ENCODE results near the gene MUSTN1. TPM values are rescaled to one million over a fixed set of nuclear protein-coding genes. Genes with fewer than 3 reads are reported as not detected.

MUSTN1 gene
- total and polyA plus RNA-seq, 2 experiments from 2014 or later = 0.27 to 1.8 TPM

DNA sequence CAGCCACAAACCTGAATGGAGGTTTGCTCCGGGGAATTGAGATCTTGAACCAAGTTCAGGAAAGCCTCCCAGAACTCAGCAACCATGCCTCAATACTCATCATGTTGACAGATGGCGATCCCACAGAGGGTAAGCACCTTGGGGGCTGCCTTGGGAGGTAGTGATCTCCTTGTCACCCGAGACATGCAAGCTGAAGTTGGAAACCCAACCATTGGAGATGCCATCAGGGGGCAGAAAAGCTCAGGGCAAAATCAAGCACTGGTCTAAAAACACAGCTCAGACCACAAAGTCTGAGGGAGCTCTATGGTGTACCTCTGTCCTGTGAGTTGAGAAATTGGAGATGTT lies 51.6 kb downstream of the MUSTN1 start:
- no peaks in the 10 kb centered on the region for H3K9me2 ChIP-seq (replicated peaks; ENCODE audit: insufficient read depth)
- TF ChIP-seq EZH2phosphoT487 (IDR thresholded peaks at IDR 0.05; ENCODE audit: low read depth, severe bottlenecking, unreplicated experiment) = no peak
- no peak overlapping the region for H3K27ac ChIP-seq
- no peaks in the 10 kb centered on the region for H3K9me3 ChIP-seq (ENCODE audit: low read depth)
- no peaks in the 10 kb centered on the region for H3K27me3 ChIP-seq
- DNase-seq (ENCODE audit: low spot score) = no peak
- WGBS (ENCODE audit: low lambda C conversion rate, missing lambda C conversion rate) = 92% methylated on average over 3 of the region's 3 CpGs
- H3K4me1 ChIP-seq (ENCODE audit: insufficient read depth) = no peaks in the 10 kb centered on the region
- H3K36me3 ChIP-seq (replicated peaks; ENCODE audit: insufficient read depth, low read depth) = no peaks in the 10 kb centered on the region
- no peak overlapping the region for H3K4me3 ChIP-seq
- no peaks in the 10 kb centered on the region for H4K20me1 ChIP-seq (ENCODE audit: insufficient read depth, poor library complexity, severe bottlenecking)
- no peaks in the 10 kb centered on the region for H3K79me2 ChIP-seq
- H2AFZ ChIP-seq = no peak overlapping the region
- H3K4me2 ChIP-seq = no peak overlapping the region

Small RNAs within 50 kb of the gene (microRNA-seq; reads per million reads assigned to microRNA genes)
- not detected for gene MIR8064

Small RNAs within 50 kb of the gene (small RNA-seq; reads per million reads assigned to genes)
- not detected for gene MIR8064
- gene MUSTN1 = not detected

Other genes with a start within 250 kb of the MUSTN1 start
- 70.7 and 77.4 TPM in 2 replicates for gene PBRM1, start 149.1 kb downstream of the MUSTN1 start, total RNA-seq
- gene PBRM1, start 149.1 kb downstream of the MUSTN1 start, polyA plus RNA-seq = 43.7 and 50.9 TPM in 2 replicates
- gene GNL3, start 149.0 kb downstream of the MUSTN1 start, total RNA-seq = 84.8 and 93.3 TPM in 2 replicates
- 82.6 and 91.1 TPM in 2 replicates for gene GNL3, start 149.0 kb downstream of the MUSTN1 start, polyA plus RNA-seq
- 68.3 and 97.9 TPM in 2 replicates for gene GLT8D1, start 129.2 kb downstream of the MUSTN1 start, total RNA-seq
- 79.9 and 89.2 TPM in 2 replicates for gene GLT8D1, start 129.2 kb downstream of the MUSTN1 start, polyA plus RNA-seq
- gene SPCS1, start 128.9 kb downstream of the MUSTN1 start, total RNA-seq = 158 and 261 TPM in 2 replicates
- 219 and 242 TPM in 2 replicates for gene SPCS1, start 128.9 kb downstream of the MUSTN1 start, polyA plus RNA-seq
- gene NEK4, start 64.1 kb downstream of the MUSTN1 start, total RNA-seq = 19.2 and 21.4 TPM in 2 replicates
- 5.5 and 8.0 TPM in 2 replicates for gene NEK4, start 64.1 kb downstream of the MUSTN1 start, polyA plus RNA-seq
- gene ITIH1, start 57.4 kb downstream of the MUSTN1 start, total RNA-seq = 120 and 154 TPM in 2 replicates
- 160 and 250 TPM in 2 replicates for gene ITIH1, start 57.4 kb downstream of the MUSTN1 start, polyA plus RNA-seq
- gene ITIH3, start 40.2 kb downstream of the MUSTN1 start, total RNA-seq = 53.6 and 63.3 TPM in 2 replicates
- gene ITIH3, start 40.2 kb downstream of the MUSTN1 start, polyA plus RNA-seq = 66.9 and 71.7 TPM in 2 replicates
- gene ITIH4, start 4.3 kb downstream of the MUSTN1 start, total RNA-seq = 45.3 and 55.9 TPM in 2 replicates
- gene ITIH4, start 4.3 kb downstream of the MUSTN1 start, polyA plus RNA-seq = 80.8 and 91.3 TPM in 2 replicates
- 14.5 and 23.2 TPM in 2 replicates for gene STIMATE, start 62.5 kb upstream of the MUSTN1 start, total RNA-seq
- gene STIMATE, start 62.5 kb upstream of the MUSTN1 start, polyA plus RNA-seq = 16.2 and 20.4 TPM in 2 replicates
- 12.0 and 18.1 TPM in 2 replicates for gene SFMBT1, start 211.1 kb upstream of the MUSTN1 start, total RNA-seq
- 5.8 and 8.5 TPM in 2 replicates for gene SFMBT1, start 211.1 kb upstream of the MUSTN1 start, polyA plus RNA-seq

Measured in hepatocyte (in vitro differentiated cells).